Superior temporal gyrus (tissue), 1 donor: ENCODE results near the gene TMEM8B.

ENCODE experiments used
- DNase-seq: peaks from one replicate; pipeline ENCODE4 v3.0.0-alpha.2; 2016; ENCODE audit errors: extremely low spot score

The TMEM8B gene

GRCh38 chr9:35812025-35812602, 16.9 kb upstream of the TMEM8B start, which contains the start of gene SPAG8:
TSS of gene SPAG8 (minus strand) at chr9:35812262. CDS start at chr9:35812147, 115 bp downstream.
- DNase-seq, result peak; percentile 96

GRCh38 chr9:35813434-35814105, 15.5 kb upstream of the TMEM8B start:
- DNase-seq, result no peak

GRCh38 chr9:35814106-35814840, 14.8 kb upstream of the TMEM8B start:
- DNase-seq, result peak; percentile 66

GRCh38 chr9:35814841-35815543, 14.0 kb upstream of the TMEM8B start, which contains the start of gene HINT2:
TSS of gene HINT2 (minus strand) at chr9:35815042. CDS start at chr9:35814979, 63 bp downstream.
- DNase-seq, result peak; percentile 99

- DNase-seq, result no peak
These were observed 12.3 kb upstream of the TMEM8B start for GRCh38 chr9:35816708-35817107.

GRCh38 chr9:35818341-35818740, 10.7 kb upstream of the TMEM8B start:
- no peak for DNase-seq

- no peak for DNase-seq
These were observed 9.0 kb upstream of the TMEM8B start for GRCh38 chr9:35820076-35820475.

GRCh38 chr9:35822926-35823325, 6.1 kb upstream of the TMEM8B start:
- DNase-seq, result no peak

GRCh38 chr9:35826071-35826701, 2.8 kb upstream of the TMEM8B start:
- peak; percentile 75 for DNase-seq

- DNase-seq, result no peak
These were observed 1.5 kb upstream of the TMEM8B start for GRCh38 chr9:35827486-35827885.

GRCh38 chr9:35828716-35829083, 328 bp upstream of the TMEM8B start, which contains the start of gene FAM221B:
TSS of gene FAM221B (minus strand) at chr9:35828732. CDS start at chr9:35826161, 2,571 bp downstream.
- DNase-seq, result no peak

- no peak for DNase-seq
These were observed 702 bp downstream of the TMEM8B start for GRCh38 chr9:35829764-35830096.

- no peak for DNase-seq
These were observed 2.0 kb downstream of the TMEM8B start for GRCh38 chr9:35831040-35831439.

- DNase-seq, result no peak
These were observed 3.8 kb downstream of the TMEM8B start for GRCh38 chr9:35832814-35833213.

GRCh38 chr9:35834260-35835215, 5.5 kb downstream of the TMEM8B start:
- no peak for DNase-seq

- DNase-seq, result no peak
These were observed 6.2 kb downstream of the TMEM8B start for GRCh38 chr9:35835216-35835632.

- DNase-seq, result no peak
These were observed 6.7 kb downstream of the TMEM8B start for GRCh38 chr9:35835766-35836165.

- no peak for DNase-seq
These were observed 7.6 kb downstream of the TMEM8B start for GRCh38 chr9:35836595-35836994.

GRCh38 chr9:35839926-35840325, 10.9 kb downstream of the TMEM8B start:
- no peak for DNase-seq

GRCh38 chr9:35840881-35841644, 12.0 kb downstream of the TMEM8B start:
- DNase-seq, result no peak
